GM23248 (cell line): ENCODE results near the gene CMIP. TPM values are rescaled to one million over a fixed set of nuclear protein-coding genes. Genes with fewer than 3 reads are reported as not detected.

Source experiments
- DNase-seq: peaks from one replicate; pipeline ENCODE4 v3.0.0-alpha.2; 2015
- H2AFZ ChIP-seq: fragments of 200-600 bp; sonication (generic); 2 replicates; pipeline ENCODE4 v1.6.1; 2016; ENCODE audit warnings: antibody characterized with exemption
- H3F3A ChIP-seq: fragments of 200-600 bp; sonication (generic); 2 replicates; pipeline ENCODE4 v1.6.1; 2016; ENCODE audit warnings: mild to moderate bottlenecking, antibody characterized with exemption, mixed run types; ENCODE audit not compliant: insufficient read depth
- H3K27ac ChIP-seq: fragments of 200-600 bp; sonication (generic); 2 replicates; pipeline ENCODE4 v1.5.1; 2016; ENCODE audit warnings: mild to moderate bottlenecking
- H3K27me3 ChIP-seq: fragments of 200-600 bp; sonication (generic); replicated peaks from 2 replicates; pipeline ENCODE4 v1.6.1; 2016; ENCODE audit warnings: mild to moderate bottlenecking; ENCODE audit not compliant: insufficient read depth
- H3K36me3 ChIP-seq: fragments of 200-600 bp; sonication (generic); 2 replicates; pipeline ENCODE4 v1.6.1; 2016; ENCODE audit warnings: low read depth, mild to moderate bottlenecking
- H3K4me1 ChIP-seq: fragments of 200-600 bp; sonication (generic); 2 replicates; pipeline ENCODE4 v1.6.1; 2016; ENCODE audit warnings: mild to moderate bottlenecking; ENCODE audit not compliant: insufficient read depth
- H3K4me2 ChIP-seq: fragments of 200-600 bp; sonication (generic); one replicate; pipeline ENCODE4 v1.6.1; 2016; ENCODE audit warnings: mild to moderate bottlenecking; ENCODE audit not compliant: unreplicated experiment
- H3K4me3 ChIP-seq: fragments of 200-600 bp; sonication (generic); 2 replicates; pipeline ENCODE4 v1.5.1; 2016; ENCODE audit warnings: mild to moderate bottlenecking
- H3K79me2 ChIP-seq: fragments of 200-600 bp; sonication (generic); 2 replicates; pipeline ENCODE4 v1.6.1; 2016; ENCODE audit warnings: mild to moderate bottlenecking; ENCODE audit not compliant: insufficient read depth
- H3K9ac ChIP-seq: fragments of 200-600 bp; sonication (generic); 2 replicates; pipeline ENCODE4 v1.6.1; 2016; ENCODE audit warnings: mild to moderate bottlenecking
- H3K9me2 ChIP-seq: fragments of 200-600 bp; sonication (generic); 2 replicates; pipeline ENCODE4 v1.6.1; 2016; ENCODE audit warnings: mixed run types, mild to moderate bottlenecking, moderate library complexity; ENCODE audit not compliant: insufficient read depth
- H3K9me3 ChIP-seq: fragments of 200-600 bp; sonication (generic); one replicate; pipeline ENCODE4 v1.6.1; 2017; ENCODE audit warnings: low read depth
- H4K20me1 ChIP-seq: fragments of 200-600 bp; sonication (generic); 2 replicates; pipeline ENCODE4 v1.6.0; 2016; ENCODE audit not compliant: insufficient read depth
- EZH2 ChIP-seq: fragments of 200-600 bp; sonication (generic); IDR thresholded peaks from 2 replicates; pipeline ENCODE4 v1.6.1; 2018; ENCODE audit warnings: antibody characterized with exemption, mild to moderate bottlenecking; ENCODE audit not compliant: insufficient read depth, poor library complexity, severe bottlenecking
- EZH2phosphoT487 ChIP-seq: fragments of 200-600 bp; sonication (generic); IDR thresholded peaks from 2 replicates; pipeline ENCODE4 v1.6.1; 2018; ENCODE audit warnings: antibody characterized with exemption, moderate library complexity, mild to moderate bottlenecking, low read depth; ENCODE audit not compliant: insufficient read depth
- WGBS, 2 experiments: methylation state at CpG; one replicate each; pipeline ENCODE4 v1.1.6; 2015 to 2017; ENCODE audit warnings: low lambda C conversion rate in 2 of 2, low coverage in 1 of 2; ENCODE audit errors: missing lambda C conversion rate in 2 of 2; 5-methylcytosine and 5-hydroxymethylcytosine counted together
- in situ Hi-C: fragments of 300-500 bp; cut with MboI; formaldehyde crosslinking; loops from 2 replicates; pipeline ENCODE4 v1.15.0; 2020
- polyA plus RNA-seq: library from polyadenylated mRNA; unstranded; fragments of >200 nt; fragmentation: Nextera tagmentation; extraction: Ambion mirVana; gene quantifications from 2 replicates; pipeline ENCODE4 v1.2.1, GENCODE V29; 2016
- total RNA-seq: library from RNA; depleted of rRNA; stranded (reverse); fragments of >200 nt; shearing (Covaris generic); gene quantifications from 2 replicates; pipeline ENCODE4 v1.2.3, GENCODE V29; 2014

The CMIP gene
- total and polyA plus RNA-seq, 2 experiments from 2014 or later: 1.5 to 9.5 TPM

GRCh38 chr16:81471882-81472281, 27.3 kb downstream of the CMIP start:
- no peaks in the 10 kb centered on the region; the same call in 1 of the 2 replicates for H3K36me3 ChIP-seq
- H3K4me1 ChIP-seq: peaks cover under 1% of the 10 kb centered on the region; the same call in 1 of the 2 replicates
- no peak for TF ChIP-seq EZH2
- no peak for TF ChIP-seq EZH2phosphoT487
- peaks cover 7% of the 10 kb centered on the region; the same call in 1 of the 2 replicates for H4K20me1 ChIP-seq
- in situ Hi-C loops: no loop called here
- H2AFZ ChIP-seq: no peak overlapping the region
- no peak overlapping the region for H3K9ac ChIP-seq
- H3K9me3 ChIP-seq: no peaks in the 10 kb centered on the region
- no peak overlapping the region for H3K4me3 ChIP-seq
- WGBS, 2 experiments: 97 to 98% methylated on average over 8 of the region's 8 CpGs
- no peak overlapping the region for H3K4me2 ChIP-seq
- peaks cover 7% of the 10 kb centered on the region; the same call in 1 of the 2 replicates for H3F3A ChIP-seq
- DNase-seq: no peak
- no peaks in the 10 kb centered on the region for H3K27me3 ChIP-seq
- no peaks in the 10 kb centered on the region for H3K9me2 ChIP-seq
- no peak overlapping the region for H3K27ac ChIP-seq
- peaks cover 94% of the 10 kb centered on the region for H3K79me2 ChIP-seq

GRCh38 chr16:81472391-81472790, 27.8 kb downstream of the CMIP start:
- H3K4me1 ChIP-seq: no peaks in the 10 kb centered on the region
- H3K9ac ChIP-seq: no peak overlapping the region
- peaks cover 7% of the 10 kb centered on the region; the same call in 1 of the 2 replicates for H4K20me1 ChIP-seq
- peaks cover 92% of the 10 kb centered on the region for H3K79me2 ChIP-seq
- no peaks in the 10 kb centered on the region; the same call in 1 of the 2 replicates for H3K36me3 ChIP-seq
- no peaks in the 10 kb centered on the region for H3K27me3 ChIP-seq
- no peak overlapping the region for H3K27ac ChIP-seq
- no peaks in the 10 kb centered on the region for H3K9me3 ChIP-seq
- 79 to 87% methylated on average over 7 of the region's 7 CpGs for WGBS, 2 experiments
- DNase-seq: no peak
- no peak overlapping the region for H3K4me2 ChIP-seq
- no peak overlapping the region for H2AFZ ChIP-seq
- H3F3A ChIP-seq: peaks cover 7% of the 10 kb centered on the region; the same call in 1 of the 2 replicates
- in situ Hi-C loops: no loop called here
- no peaks in the 10 kb centered on the region for H3K9me2 ChIP-seq
- TF ChIP-seq EZH2 (no peak), EZH2phosphoT487 (no peak)
- no peak overlapping the region for H3K4me3 ChIP-seq

- peaks cover 92% of the 10 kb centered on the region for H3K79me2 ChIP-seq
- H3K36me3 ChIP-seq: no peaks in the 10 kb centered on the region; the same call in 1 of the 2 replicates
- H3F3A ChIP-seq: peaks cover 7% of the 10 kb centered on the region; the same call in 1 of the 2 replicates
- no peaks in the 10 kb centered on the region for H3K9me3 ChIP-seq
- DNase-seq: no peak
- H4K20me1 ChIP-seq: peaks cover 7% of the 10 kb centered on the region; the same call in 1 of the 2 replicates
- no peaks in the 10 kb centered on the region for H3K9me2 ChIP-seq
- no peak overlapping the region for H3K9ac ChIP-seq
- H3K27me3 ChIP-seq: no peaks in the 10 kb centered on the region
- no peak for TF ChIP-seq EZH2phosphoT487
- TF ChIP-seq EZH2: no peak
- H3K4me2 ChIP-seq: no peak overlapping the region
- H3K4me3 ChIP-seq: no peak overlapping the region
- no peak overlapping the region for H2AFZ ChIP-seq
- no peak overlapping the region for H3K27ac ChIP-seq
- WGBS, 2 experiments: 92 to 93% methylated on average over 14 of the region's 14 CpGs
- in situ Hi-C loops: no loop called here
- no peaks in the 10 kb centered on the region for H3K4me1 ChIP-seq
Observed at GRCh38 chr16:81473066-81473488, 28.5 kb downstream of the CMIP start.

- no peak overlapping the region for H3K4me3 ChIP-seq
- no peaks in the 10 kb centered on the region for H3K9me3 ChIP-seq
- no peak overlapping the region for H2AFZ ChIP-seq
- H3K36me3 ChIP-seq: no peaks in the 10 kb centered on the region; the same call in 1 of the 2 replicates
- no peak overlapping the region for H3K9ac ChIP-seq
- 62 to 64% methylated on average over 10 of the region's 10 CpGs for WGBS, 2 experiments
- H3K27ac ChIP-seq: no peak overlapping the region
- no peak overlapping the region for H3K4me2 ChIP-seq
- no peak for TF ChIP-seq EZH2
- no peak for TF ChIP-seq EZH2phosphoT487
- peaks cover 92% of the 10 kb centered on the region for H3K79me2 ChIP-seq
- H3K27me3 ChIP-seq: no peaks in the 10 kb centered on the region
- H4K20me1 ChIP-seq: peaks cover 7% of the 10 kb centered on the region; the same call in 1 of the 2 replicates
- no peaks in the 10 kb centered on the region for H3K4me1 ChIP-seq
- in situ Hi-C loops: no loop called here
- peaks cover 7% of the 10 kb centered on the region; the same call in 1 of the 2 replicates for H3F3A ChIP-seq
- peak; percentile 23 for DNase-seq
- no peaks in the 10 kb centered on the region for H3K9me2 ChIP-seq
Observed at GRCh38 chr16:81473558-81473957, 28.9 kb downstream of the CMIP start.
